ENCODE data around the gene UBE2J2.

GRCh38 chr1:1306070-1306660 is 32.5 kb upstream of the UBE2J2 start:
- peak; percentile 25 for TF ChIP-seq CTCF (IDR thresholded peaks at IDR 0.05)
- TF ChIP-seq EZH2 (IDR thresholded peaks at IDR 0.05): no peak
